Astrocyte (in vitro differentiated cells and primary cell): ENCODE measurements around the gene CD300E. TPM values are rescaled to one million over a fixed set of nuclear protein-coding genes. Genes with fewer than 3 reads are reported as not detected.

ENCODE experiments used
- DNase-seq: peaks from one replicate; pipeline ENCODE4 v3.0.0-alpha.2; 2010; ENCODE audit warnings: low read depth
- FAIRE-seq: peaks from 2 replicates; lab custom pipeline; 2011; peaks lifted over from hg19 to GRCh38; lab: Jason Lieb, UNC
- H2AFZ ChIP-seq: 2 replicates; pipeline ENCODE4 v1.6.0; 2012; ENCODE audit warnings: low read depth, low read length, inconsistent platforms
- H3K27ac ChIP-seq: 2 replicates; pipeline ENCODE4 v1.5.1; 2011; ENCODE audit warnings: low read depth, low read length, inconsistent platforms
- H3K27me3 ChIP-seq: 2 replicates; pipeline ENCODE4 v1.6.0; 2011; ENCODE audit warnings: low read length, inconsistent platforms; ENCODE audit not compliant: insufficient read depth
- H3K36me3 ChIP-seq: 2 replicates; pipeline ENCODE4 v1.5.1; 2011; ENCODE audit warnings: low read length, inconsistent platforms; ENCODE audit not compliant: insufficient read depth
- H3K4me1 ChIP-seq: 2 replicates; pipeline ENCODE4 v1.5.1; 2011; ENCODE audit warnings: low read length, inconsistent platforms; ENCODE audit not compliant: insufficient read depth
- H3K4me2 ChIP-seq: 2 replicates; pipeline ENCODE4 v1.6.0; 2012; ENCODE audit warnings: low read length, inconsistent platforms
- H3K4me3 ChIP-seq: 2 replicates; pipeline ENCODE4 v1.5.1; 2011; ENCODE audit warnings: low read depth, mild to moderate bottlenecking, low read length, inconsistent platforms; ENCODE audit not compliant: insufficient read depth
- H3K79me2 ChIP-seq: 2 replicates; pipeline ENCODE4 v1.6.0; 2012; ENCODE audit warnings: mild to moderate bottlenecking, low read length, inconsistent platforms; ENCODE audit not compliant: insufficient read depth
- H3K9ac ChIP-seq: 2 replicates; pipeline ENCODE4 v1.6.0; 2012; ENCODE audit warnings: mild to moderate bottlenecking, low read length, inconsistent platforms
- H3K9me3 ChIP-seq: 2 replicates; pipeline ENCODE4 v1.5.1; 2012; ENCODE audit warnings: low read depth, mild to moderate bottlenecking, low read length, inconsistent platforms; ENCODE audit not compliant: insufficient read depth
- H4K20me1 ChIP-seq: 2 replicates; pipeline ENCODE4 v1.6.0; 2012; ENCODE audit warnings: low read length, inconsistent platforms; ENCODE audit not compliant: insufficient read depth
- H3K27ac Mint-ChIP-seq: one replicate; pipeline ENCODE4 v1.8.0; 2021; ENCODE audit warnings: mild to moderate bottlenecking, mixed read lengths; ENCODE audit not compliant: unreplicated experiment
- H3K27me3 Mint-ChIP-seq: one replicate; pipeline ENCODE4 v1.8.0; 2021; ENCODE audit warnings: low read depth, mixed read lengths; ENCODE audit not compliant: unreplicated experiment
- H3K36me3 Mint-ChIP-seq: one replicate; pipeline ENCODE4 v1.8.0; 2021; ENCODE audit warnings: low read depth, mixed read lengths; ENCODE audit not compliant: unreplicated experiment
- H3K4me1 Mint-ChIP-seq: one replicate; pipeline ENCODE4 v1.8.0; 2021; ENCODE audit warnings: low read depth, mixed read lengths; ENCODE audit not compliant: unreplicated experiment
- H3K4me3 Mint-ChIP-seq: one replicate; pipeline ENCODE4 v1.8.0; 2021; ENCODE audit warnings: mild to moderate bottlenecking, moderate library complexity, mixed read lengths; ENCODE audit not compliant: unreplicated experiment
- H3K9me3 Mint-ChIP-seq: one replicate; pipeline ENCODE4 v1.8.0; 2021; ENCODE audit warnings: mild to moderate bottlenecking, mixed read lengths; ENCODE audit not compliant: unreplicated experiment
- EZH2 ChIP-seq: IDR thresholded peaks from 2 replicates; pipeline ENCODE4 v1.6.1; 2012; ENCODE audit warnings: mild to moderate bottlenecking, low read length, inconsistent platforms; ENCODE audit not compliant: insufficient read depth
- total RNA-seq: library from RNA; stranded (reverse); gene quantifications from 2 replicates; pipeline ENCODE4 v1.2.1, GENCODE V29; 2021
- TF ChIP-seq, protein P1 (sequence below): IDR thresholded peaks from 2 replicates; pipeline ENCODE4 v1.5.1; 2011; ENCODE audit warnings: low read depth, mild to moderate bottlenecking, inconsistent platforms, low read length, moderate library complexity; ENCODE audit not compliant: insufficient read depth

Gene CD300E
- total RNA-seq, 1 donor from 2014 or later = not detected

DNA sequence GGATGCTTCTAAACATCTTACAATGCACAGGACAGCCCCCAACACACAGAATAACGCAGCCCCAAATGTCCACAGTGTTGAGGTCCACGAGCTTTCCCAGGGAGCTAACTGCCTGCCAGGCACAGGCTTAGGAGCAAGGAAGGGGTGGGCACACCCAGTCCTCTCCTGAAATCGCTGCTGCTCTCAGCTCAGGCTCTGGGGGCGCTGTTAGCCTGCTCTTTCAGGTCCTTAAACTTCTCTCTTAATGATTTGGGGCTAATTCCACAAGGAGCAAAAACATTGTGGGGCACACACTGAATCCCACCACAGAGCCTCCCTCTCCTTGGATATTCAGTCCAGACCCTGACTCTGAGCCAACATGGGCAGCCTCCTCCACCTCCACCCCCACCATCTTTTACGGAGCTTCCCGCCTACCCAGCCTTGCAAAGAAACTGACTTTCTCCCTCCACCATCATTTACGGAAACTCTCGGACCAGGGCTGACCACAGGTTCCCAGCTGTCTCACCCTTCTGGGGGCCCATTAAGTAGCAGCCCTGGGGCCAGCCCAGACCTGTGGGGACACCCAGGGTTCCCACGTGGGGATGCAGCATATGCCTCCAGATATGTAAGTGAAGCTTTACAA is 57.3 kb downstream of the CD300E start:
- Histone ChIP-seq H2AFZ (no peak overlapping the region), H3K4me1 (peaks cover 11% of the 10 kb centered on the region), H3K9me3 (peaks cover 6% of the 10 kb centered on the region), H3K9ac (no peak overlapping the region), H3K79me2 (no peaks in the 10 kb centered on the region), H3K27me3 (peaks cover 7% of the 10 kb centered on the region), H4K20me1 (peaks cover 8% of the 10 kb centered on the region), H3K4me2 (no peak overlapping the region), H3K27ac (no peak overlapping the region), H3K36me3 (no peaks in the 10 kb centered on the region), H3K4me3 (no peak overlapping the region)
- no peak for FAIRE-seq
- H3K4me1 Mint-ChIP-seq = peaks cover 20% of the 10 kb centered on the region
- H3K9me3 Mint-ChIP-seq = peaks cover 2% of the 10 kb centered on the region
- peak; percentile 25 for DNase-seq
- H3K4me3 Mint-ChIP-seq = no peak overlapping the region
- peaks cover 23% of the 10 kb centered on the region for H3K27me3 Mint-ChIP-seq
- H3K27ac Mint-ChIP-seq = no peak overlapping the region
- no peaks in the 10 kb centered on the region for H3K36me3 Mint-ChIP-seq
- no peak for TF ChIP-seq EZH2
- TF ChIP-seq, protein P1, sequence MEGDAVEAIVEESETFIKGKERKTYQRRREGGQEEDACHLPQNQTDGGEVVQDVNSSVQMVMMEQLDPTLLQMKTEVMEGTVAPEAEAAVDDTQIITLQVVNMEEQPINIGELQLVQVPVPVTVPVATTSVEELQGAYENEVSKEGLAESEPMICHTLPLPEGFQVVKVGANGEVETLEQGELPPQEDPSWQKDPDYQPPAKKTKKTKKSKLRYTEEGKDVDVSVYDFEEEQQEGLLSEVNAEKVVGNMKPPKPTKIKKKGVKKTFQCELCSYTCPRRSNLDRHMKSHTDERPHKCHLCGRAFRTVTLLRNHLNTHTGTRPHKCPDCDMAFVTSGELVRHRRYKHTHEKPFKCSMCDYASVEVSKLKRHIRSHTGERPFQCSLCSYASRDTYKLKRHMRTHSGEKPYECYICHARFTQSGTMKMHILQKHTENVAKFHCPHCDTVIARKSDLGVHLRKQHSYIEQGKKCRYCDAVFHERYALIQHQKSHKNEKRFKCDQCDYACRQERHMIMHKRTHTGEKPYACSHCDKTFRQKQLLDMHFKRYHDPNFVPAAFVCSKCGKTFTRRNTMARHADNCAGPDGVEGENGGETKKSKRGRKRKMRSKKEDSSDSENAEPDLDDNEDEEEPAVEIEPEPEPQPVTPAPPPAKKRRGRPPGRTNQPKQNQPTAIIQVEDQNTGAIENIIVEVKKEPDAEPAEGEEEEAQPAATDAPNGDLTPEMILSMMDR = peak; percentile 49

- no peak for TF ChIP-seq EZH2
- TF ChIP-seq, protein P1 = no peak
- H3K36me3 Mint-ChIP-seq = no peaks in the 10 kb centered on the region
These were observed 58.4 kb downstream of the CD300E start for GRCh38 chr17:74565126-74565525.

GRCh38 chr17:74563358-74563757 is 60.2 kb downstream of the CD300E start:
- FAIRE-seq = no peak
- Histone ChIP-seq H3K36me3 (no peaks in the 10 kb centered on the region), H4K20me1 (peaks cover under 1% of the 10 kb centered on the region), H2AFZ (no peak overlapping the region), H3K9me3 (no peaks in the 10 kb centered on the region), H3K4me3 (no peak overlapping the region), H3K9ac (no peak overlapping the region), H3K27ac (no peak overlapping the region), H3K4me2 (no peak overlapping the region), H3K4me1 (no peaks in the 10 kb centered on the region), H3K27me3 (peaks cover 6% of the 10 kb centered on the region), H3K79me2 (no peaks in the 10 kb centered on the region)
- H3K4me3 Mint-ChIP-seq = no peak overlapping the region
- H3K4me1 Mint-ChIP-seq = peaks cover 4% of the 10 kb centered on the region
- H3K9me3 Mint-ChIP-seq = peaks cover 2% of the 10 kb centered on the region
- TF ChIP-seq EZH2 = no peak
- TF ChIP-seq, protein P1 = no peak
- DNase-seq = no peak
- no peak overlapping the region for H3K27ac Mint-ChIP-seq
- H3K27me3 Mint-ChIP-seq = peaks cover 38% of the 10 kb centered on the region
- H3K36me3 Mint-ChIP-seq = no peaks in the 10 kb centered on the region

More at GRCh38 chr17:74565126-74565525, 58.4 kb downstream of the CD300E start:
- peaks cover 3% of the 10 kb centered on the region for H3K27me3 ChIP-seq
- no peak overlapping the region for H2AFZ ChIP-seq
- H4K20me1 ChIP-seq = peaks cover 8% of the 10 kb centered on the region
- DNase-seq (no peak), FAIRE-seq (no peak)
- H3K4me1 ChIP-seq = peaks cover 9% of the 10 kb centered on the region
- H3K9me3 Mint-ChIP-seq = peaks cover 2% of the 10 kb centered on the region
- no peaks in the 10 kb centered on the region for H3K36me3 ChIP-seq
- H3K4me3 ChIP-seq = no peak overlapping the region
- H3K9ac ChIP-seq = no peak overlapping the region
- no peak overlapping the region for H3K4me3 Mint-ChIP-seq
- H3K27me3 Mint-ChIP-seq = peaks cover 32% of the 10 kb centered on the region
- H3K27ac ChIP-seq = no peak overlapping the region
- H3K4me1 Mint-ChIP-seq = peaks cover 16% of the 10 kb centered on the region
- no peak overlapping the region for H3K27ac Mint-ChIP-seq
- no peak overlapping the region for H3K4me2 ChIP-seq
- H3K79me2 ChIP-seq = no peaks in the 10 kb centered on the region
- H3K9me3 ChIP-seq = peaks cover 6% of the 10 kb centered on the region
